SK-N-MC (cell line): ENCODE measurements around the gene LRRC8A.

ENCODE experiments used
- EZH2 ChIP-seq: fragments of 200-600 bp; sonication (generic); IDR thresholded peaks from one replicate; pipeline ENCODE4 v1.6.1; 2017; ENCODE audit warnings: antibody characterized with exemption
- FOXP2 ChIP-seq: optimal IDR thresholded peaks from 2 replicates; pipeline ENCODE3; 2011; ENCODE audit warnings: mild to moderate bottlenecking, moderate library complexity; ENCODE audit not compliant: insufficient read depth; ENCODE audit errors: extremely low read length, control extremely low read depth
- POLR2AphosphoS5 ChIP-seq: IDR thresholded peaks from 2 replicates; pipeline ENCODE4 v1.6.1; 2012; ENCODE audit warnings: mild to moderate bottlenecking, low read depth, low read length, borderline replicate concordance

DNA sequence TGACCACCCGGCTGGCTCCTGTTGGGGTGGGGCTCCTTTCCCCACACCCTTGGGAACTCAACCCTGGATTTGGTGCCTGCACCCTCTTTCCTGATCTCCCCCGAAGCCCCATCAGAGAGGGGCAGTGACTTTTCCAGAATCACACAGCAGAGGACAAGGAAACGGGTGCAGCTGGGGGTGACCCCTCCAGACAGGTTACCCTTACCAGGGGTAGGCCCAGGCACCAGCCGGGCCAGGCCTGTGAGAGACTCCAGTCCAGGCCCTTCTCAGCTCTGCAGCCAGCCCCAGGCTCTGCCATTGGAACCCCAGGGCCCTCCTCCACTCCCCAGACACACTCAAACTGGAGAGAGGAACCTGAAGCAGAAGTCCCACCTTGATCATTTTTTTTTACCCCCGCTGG, 19.9 kb downstream of the LRRC8A start:
- TF ChIP-seq POLR2AphosphoS5: no peak
- no peak for TF ChIP-seq EZH2
- TF ChIP-seq FOXP2: no peak
